Stimulated activated naive CD8-positive, alpha-beta T cell treated with anti-CD3 and anti-CD28 coated beads, Interleukin-15, Interleukin-2, amounts not matched to agents 100 U/mL and 50 U/mL, for 24 hours (primary cell): ENCODE results near the gene CERS6.

Experiments
- ATAC-seq: fragments of 150-1000 bp; cut with Tn5 transposase; one replicate; pipeline ENCODE4 v1.10.0; 2021
- DNase-seq: peaks from one replicate; pipeline ENCODE4 v3.0.0; 2021

Gene CERS6

GRCh38 chr2:168530982-168531622, 75.0 kb downstream of the CERS6 start:
- no peak for ATAC-seq

DNA sequence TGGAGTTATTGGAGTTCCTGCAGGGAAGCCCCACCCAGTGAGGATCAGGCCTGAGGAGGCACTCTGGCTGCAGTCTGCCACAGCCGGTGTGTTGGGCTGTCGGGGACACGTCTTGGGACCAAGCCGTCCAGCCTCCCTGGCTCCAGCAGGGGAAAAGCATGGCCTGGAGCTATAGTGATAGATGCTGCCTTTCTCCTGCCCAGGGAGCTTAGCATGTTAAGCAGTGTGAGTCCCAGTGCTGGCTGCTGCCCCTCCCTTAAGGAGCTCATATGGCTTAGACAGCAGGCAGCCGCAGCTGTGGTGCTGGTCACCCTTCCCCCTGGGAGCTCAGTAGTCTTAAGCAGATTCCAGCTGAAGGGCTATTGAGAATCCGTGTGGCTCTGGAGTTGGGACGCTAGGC, 78.9 kb downstream of the CERS6 start:
- DNase-seq (no peak), ATAC-seq (no peak)

More at GRCh38 chr2:168530982-168531622, 75.0 kb downstream of the CERS6 start:
- no peak for DNase-seq

- ATAC-seq (peak; percentile 93), DNase-seq (no peak)
These were observed 80.9 kb downstream of the CERS6 start for GRCh38 chr2:168536925-168537466.

DNA sequence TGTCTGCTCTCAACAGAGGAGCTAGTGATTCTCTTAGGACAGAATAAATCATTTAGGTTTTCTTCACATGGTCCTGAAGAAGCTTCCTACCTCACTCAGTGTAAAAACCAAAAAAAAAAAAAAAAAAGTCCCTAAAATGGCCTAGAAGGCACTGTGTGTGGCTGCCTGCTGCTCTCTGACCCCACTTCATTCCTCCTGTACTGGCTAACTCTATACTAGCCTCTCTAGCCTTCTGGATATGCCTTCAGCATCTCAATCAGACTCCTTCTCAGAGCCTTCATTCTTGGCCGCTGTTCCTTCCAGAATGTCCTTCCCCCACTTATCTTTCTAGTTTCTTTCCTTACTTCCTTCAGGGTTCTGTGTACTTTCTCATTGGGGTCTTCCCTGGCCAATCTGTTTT, 82.1 kb downstream of the CERS6 start:
- no peak for DNase-seq
- ATAC-seq: no peak

- DNase-seq: no peak
- ATAC-seq: peak; percentile 64
These were observed 82.5 kb downstream of the CERS6 start for GRCh38 chr2:168538534-168538933.

GRCh38 chr2:168539945-168540344, 83.9 kb downstream of the CERS6 start:
- DNase-seq (no peak), ATAC-seq (no peak)

- DNase-seq (no peak), ATAC-seq (no peak)
These were observed 85.8 kb downstream of the CERS6 start for GRCh38 chr2:168541858-168542257.

- DNase-seq (no peak), ATAC-seq (no peak)
These were observed 87.0 kb downstream of the CERS6 start for GRCh38 chr2:168543037-168543436.

DNA sequence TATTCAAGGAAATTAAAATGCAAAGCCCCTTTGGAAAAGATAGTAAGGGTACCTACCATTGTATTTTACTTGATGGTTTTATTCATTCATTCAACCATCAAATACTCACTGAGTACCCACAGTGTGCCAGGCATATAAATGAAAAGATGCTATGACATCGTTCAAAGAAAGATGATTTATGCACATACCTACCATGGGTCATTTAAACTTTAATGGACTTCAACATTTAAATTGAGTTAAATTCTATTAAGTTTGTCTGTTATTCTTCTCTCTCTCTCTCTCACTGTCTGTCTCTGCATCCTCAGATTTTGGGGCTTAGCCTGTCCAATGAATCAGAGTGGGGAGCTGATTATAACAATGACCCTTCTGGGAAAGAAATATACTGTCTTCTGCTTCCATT, 87.9 kb downstream of the CERS6 start:
- DNase-seq (no peak), ATAC-seq (no peak)

DNA sequence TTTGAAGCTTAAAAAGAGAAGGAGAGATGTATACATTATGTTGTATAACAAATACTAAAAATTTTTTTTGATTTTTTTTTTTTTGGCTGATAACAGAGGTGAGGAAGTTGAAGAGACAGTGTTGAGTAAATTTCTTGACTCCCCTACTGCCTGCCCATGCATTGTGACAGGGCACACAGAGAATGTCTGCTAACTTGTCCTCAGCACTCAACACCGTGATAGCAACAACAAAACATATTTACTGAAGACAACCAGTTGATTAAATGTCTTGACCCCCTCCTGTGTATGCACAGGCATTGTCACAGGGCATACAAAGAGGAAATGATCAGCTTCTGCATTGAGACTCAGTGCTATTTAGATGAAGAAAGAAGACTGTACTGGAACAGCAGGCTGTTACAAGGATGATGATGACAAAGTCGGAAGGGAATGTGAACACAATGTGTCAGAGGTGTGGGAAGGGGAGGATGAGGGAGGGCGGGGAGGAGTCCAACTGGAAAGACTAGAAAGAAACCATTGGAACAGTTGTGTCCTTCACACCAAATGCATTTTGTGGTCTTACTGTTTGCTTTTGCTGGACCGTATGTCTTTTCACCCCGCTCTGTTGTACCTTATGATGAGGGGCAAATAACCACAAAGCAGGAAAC, 89.5 kb downstream of the CERS6 start:
- no peak for DNase-seq
- no peak for ATAC-seq

DNA sequence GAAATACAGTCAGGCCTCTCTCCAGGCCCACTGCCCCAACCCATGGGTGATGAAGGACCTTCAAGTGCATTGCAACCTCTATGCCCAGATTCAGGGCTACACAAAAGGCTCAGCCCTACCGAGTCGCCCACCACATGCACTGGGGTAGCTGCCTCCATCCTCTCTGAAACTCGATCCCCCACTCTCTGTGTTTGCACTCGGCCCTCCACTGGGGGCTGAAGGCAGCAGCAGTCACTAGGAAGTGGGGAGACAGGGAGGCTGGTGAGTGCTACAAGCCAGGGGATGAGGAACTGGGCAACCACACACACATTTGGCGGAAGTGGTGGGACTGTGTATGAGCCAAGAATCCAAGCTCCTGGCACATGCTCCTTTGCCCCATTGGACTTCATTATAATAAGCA, 94.6 kb downstream of the CERS6 start:
- no peak for DNase-seq
- ATAC-seq: no peak

DNA sequence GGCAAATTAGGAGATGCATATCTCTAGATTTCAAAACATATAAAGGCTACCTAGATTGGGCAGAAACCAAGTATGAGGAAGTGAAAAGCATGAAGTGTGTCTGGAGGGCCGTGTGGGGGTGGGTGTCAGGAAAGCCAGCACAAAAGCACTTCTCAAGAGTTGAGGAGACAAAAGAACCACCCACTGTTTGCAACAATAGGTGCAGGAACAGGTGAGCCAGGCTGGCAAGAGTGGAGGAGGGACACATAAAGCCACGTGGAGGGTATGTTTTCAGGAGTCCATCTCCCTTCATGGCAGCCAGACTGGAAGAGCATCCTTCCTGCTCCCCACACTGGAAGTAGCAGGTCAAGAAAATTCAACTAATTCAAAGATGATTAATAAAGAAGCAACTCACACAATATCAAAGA, 96.4 kb downstream of the CERS6 start:
- ATAC-seq (no peak), DNase-seq (no peak)

GRCh38 chr2:168555283-168555682, 99.2 kb downstream of the CERS6 start:
- no peak for ATAC-seq
- no peak for DNase-seq

- DNase-seq: no peak
- no peak for ATAC-seq
These were observed 103.1 kb downstream of the CERS6 start for GRCh38 chr2:168559187-168559586.

DNA sequence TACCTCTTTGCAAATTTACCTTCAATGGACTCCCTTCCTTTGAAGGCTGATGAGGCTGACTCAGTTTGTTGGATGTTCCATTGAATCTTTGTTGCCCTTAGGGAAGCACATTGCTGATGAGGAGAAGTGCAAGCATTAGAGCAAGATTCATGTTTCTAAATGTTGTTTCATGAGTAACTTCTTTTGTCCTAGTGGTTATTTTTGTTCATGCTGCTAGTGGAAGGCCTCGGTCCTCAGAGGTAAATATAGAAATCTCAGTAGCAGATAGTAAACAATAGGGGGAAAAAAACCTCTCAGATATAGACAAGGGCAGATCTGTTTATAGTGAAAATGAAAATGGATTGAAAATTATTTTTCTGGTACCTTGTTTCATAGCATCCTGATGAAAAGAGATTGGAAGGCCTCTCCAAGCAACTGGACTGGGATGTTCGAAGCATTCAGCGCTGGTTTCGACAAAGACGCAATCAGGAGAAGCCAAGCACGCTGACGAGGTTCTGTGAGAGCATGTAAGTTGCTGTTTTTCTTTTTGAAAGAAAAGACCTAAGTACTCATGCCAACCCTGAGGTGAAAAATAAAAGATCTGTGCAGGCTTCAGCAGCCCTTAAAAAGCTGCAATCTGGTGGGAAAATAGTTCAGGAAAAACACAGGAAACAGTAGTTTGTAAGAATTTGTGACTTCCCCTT, 104.9 kb downstream of the CERS6 start:
- ATAC-seq (no peak), DNase-seq (no peak)

- no peak for DNase-seq
These were observed 105.9 kb downstream of the CERS6 start for GRCh38 chr2:168561991-168562390.

GRCh38 chr2:168562971-168563370, 106.9 kb downstream of the CERS6 start:
- DNase-seq (no peak), ATAC-seq (no peak)

More at GRCh38 chr2:168561991-168562390, 105.9 kb downstream of the CERS6 start:
- ATAC-seq: no peak

DNA sequence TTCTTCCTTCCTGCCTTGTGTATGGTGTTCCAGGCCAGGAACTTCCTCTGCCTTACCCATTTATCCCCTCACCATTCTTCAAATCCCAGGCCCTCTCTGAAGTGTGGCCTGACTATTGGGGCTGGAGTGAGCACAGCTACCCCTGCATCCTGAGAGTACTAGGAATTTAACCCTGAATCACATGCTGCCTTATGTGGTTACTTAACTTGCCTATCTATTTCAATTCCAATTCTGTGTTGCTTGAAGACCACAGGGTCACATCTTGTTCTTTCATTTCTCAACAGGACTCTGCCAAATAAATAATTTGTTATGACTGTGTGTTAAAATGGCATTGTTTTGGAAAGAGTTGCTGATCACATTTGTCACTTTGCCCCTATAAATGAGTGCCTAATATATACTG, 108.6 kb downstream of the CERS6 start:
- DNase-seq: no peak

GRCh38 chr2:168565112-168565511, 109.0 kb downstream of the CERS6 start:
- ATAC-seq: peak; percentile 71
- no peak for DNase-seq

More for the DNA sequence above, 108.6 kb downstream of the CERS6 start:
- peak; percentile 40 for ATAC-seq

DNA sequence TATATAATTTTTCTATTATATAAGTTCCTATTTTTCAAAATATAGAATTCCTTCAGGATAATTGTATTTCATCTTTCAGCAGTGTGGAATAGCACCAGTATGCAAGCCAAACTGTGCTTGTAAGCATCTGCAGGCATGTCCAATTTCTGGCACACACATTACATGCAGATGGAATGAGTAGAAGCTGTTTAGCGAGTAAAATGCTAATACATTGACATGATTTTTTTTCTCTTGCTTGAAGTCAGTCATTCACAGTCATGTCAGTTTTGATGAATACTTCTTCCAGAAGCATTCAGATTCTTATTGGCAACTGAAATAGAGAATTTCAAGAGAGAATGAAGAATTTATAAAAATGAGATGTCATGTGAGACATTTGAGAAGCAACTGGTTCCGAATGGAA, 109.4 kb downstream of the CERS6 start:
- no peak for DNase-seq
- ATAC-seq: no peak

- ATAC-seq: no peak
- no peak for DNase-seq
These were observed 111.0 kb downstream of the CERS6 start for GRCh38 chr2:168566974-168567665.

GRCh38 chr2:168567836-168568235, 111.8 kb downstream of the CERS6 start:
- no peak for DNase-seq
- ATAC-seq: no peak
